Nucleus accumbens (tissue), 56 donors: ENCODE results near the gene FBXO34.
"Not testable (repeated sequence)": the region's sequence is repeated elsewhere in the genome, so short reads cannot be mapped to it uniquely, and the experiment has no call there.

Experiments used
- DNase-seq, 56 donors: peaks; one replicate each; lab custom pipeline; 2025; lab: John Stamatoyannopoulos, UW

FBXO34 gene

DNA sequence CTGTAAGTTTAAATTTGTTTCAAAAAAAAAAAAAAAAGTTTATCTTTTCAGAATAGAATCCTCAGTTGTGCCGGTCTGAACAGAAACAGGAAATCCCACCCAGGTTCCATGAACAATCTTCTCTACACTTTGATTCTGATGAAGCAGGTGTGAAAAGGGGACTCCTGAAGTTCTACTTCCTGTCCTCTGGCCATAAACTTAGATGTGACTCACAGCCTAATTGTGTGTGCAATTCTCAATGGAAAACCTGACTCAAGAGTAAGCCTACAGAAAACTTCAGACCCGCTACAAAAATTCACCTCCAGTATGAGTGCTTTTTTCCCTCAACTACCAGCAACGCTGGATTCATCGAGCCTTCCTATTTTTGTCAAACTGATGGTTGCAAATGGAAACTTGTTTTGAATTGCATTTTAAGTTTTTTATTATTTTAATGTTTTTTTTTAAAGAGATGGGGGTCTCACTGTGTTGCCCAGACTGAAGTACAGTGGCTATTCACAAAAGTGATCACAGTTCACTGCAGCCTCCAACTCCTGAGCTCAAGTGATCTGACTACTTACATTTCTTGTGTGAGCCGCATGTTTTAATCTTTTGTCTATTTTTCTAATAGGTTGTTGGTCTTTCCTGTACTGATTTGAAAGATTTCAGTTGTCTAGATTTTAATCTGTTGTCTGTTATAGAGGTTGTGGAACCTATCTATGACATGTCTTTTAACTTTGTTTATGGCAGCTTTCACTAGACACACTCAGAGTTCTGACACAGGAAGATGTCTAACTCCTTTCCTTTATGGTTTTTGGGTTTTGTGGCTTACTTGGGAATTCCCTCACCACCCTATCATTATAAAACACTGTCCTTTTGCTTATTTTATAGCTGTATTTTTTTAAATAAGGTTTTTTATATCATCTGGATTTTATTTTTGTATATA lies 102.8 kb downstream of the FBXO34 start:
- no peak for DNase-seq

DNA sequence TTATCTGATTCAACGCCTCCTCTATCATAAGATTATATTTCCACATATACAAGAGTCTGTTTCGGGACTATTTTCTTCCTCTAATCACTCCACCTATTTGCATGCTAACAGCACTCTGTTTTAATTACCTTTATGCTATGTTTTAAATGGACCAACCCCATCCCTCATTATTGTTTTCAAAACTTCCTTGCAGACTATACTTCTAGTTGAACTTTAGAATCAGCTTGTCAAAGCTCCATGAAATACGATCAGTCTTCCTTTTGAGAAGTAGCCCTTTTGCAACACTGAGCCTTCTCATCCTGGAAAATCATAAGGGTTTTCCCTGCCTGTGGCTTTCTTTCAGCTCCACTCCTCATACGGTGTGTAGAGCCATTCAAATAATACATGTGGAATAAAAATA lies 103.5 kb downstream of the FBXO34 start:
- no peak for DNase-seq

DNA sequence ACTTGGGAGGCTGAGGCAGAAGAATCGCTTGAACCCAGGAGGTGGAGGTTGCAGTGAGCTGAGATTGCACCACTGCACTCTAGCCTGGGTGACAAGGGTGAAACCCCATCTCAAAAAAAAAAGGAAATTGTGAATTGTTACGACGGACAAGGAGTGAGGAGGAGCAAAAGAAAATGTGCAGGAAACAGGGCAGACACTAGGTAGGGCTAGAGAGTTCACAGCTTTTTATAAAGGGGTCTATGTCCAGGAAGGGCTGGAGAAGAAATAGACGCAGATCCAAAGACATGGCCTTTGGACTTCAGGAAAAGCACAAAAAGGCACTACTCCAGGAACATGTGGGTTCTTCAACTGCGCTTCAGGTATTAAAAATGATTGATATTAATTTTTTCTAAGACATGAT lies 106.0 kb downstream of the FBXO34 start:
- no peak for DNase-seq

- no peak for DNase-seq
Measured at GRCh38 chr14:55381040-55381439, 109.8 kb downstream of the FBXO34 start.

GRCh38 chr14:55381561-55381960 lies 110.3 kb downstream of the FBXO34 start:
- DNase-seq: no peak

- no peak for DNase-seq
Measured at GRCh38 chr14:55382483-55382882, 111.3 kb downstream of the FBXO34 start.

- DNase-seq: not testable (repeated sequence)
Measured at GRCh38 chr14:55383056-55383466, 111.8 kb downstream of the FBXO34 start.

GRCh38 chr14:55383541-55384140 lies 112.4 kb downstream of the FBXO34 start:
- no peak for DNase-seq

GRCh38 chr14:55384536-55384935 lies 113.3 kb downstream of the FBXO34 start:
- DNase-seq: no peak

DNA sequence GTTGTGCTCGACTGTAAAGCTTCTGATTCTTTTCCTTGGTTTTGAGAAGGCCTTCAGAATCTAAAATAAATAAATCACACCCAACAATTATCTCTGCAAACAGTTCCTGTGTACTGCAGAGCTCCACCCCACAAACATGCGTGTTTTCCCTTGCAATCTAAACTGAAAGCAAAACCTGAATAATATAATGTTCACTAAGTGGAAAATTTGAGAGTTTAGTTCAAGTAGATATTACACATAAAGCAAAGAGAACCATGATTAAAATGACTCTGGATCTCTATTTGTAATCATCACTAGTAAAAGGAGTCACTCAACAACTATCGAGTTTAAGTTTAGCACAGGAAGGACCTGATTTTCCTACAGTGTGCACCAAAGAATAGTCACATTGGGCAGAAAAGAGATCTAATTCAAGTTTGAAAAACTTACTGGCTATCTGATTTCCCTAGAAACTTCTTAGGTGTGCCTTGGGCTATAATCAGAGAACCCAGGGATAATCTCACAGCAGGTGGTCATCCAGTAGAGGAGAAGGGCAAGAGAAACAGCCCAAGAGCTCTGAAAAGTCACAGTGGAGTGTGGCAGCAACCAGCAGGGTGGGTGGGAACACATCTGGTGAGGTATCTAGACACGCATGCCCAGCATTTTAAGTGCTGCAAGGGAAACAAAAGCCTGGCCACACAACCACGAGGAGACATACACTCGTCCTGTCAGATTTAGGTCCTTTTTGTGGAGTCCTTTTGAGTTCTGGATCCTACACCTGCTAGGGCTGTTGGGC lies 115.0 kb downstream of the FBXO34 start:
- DNase-seq: no peak

DNA sequence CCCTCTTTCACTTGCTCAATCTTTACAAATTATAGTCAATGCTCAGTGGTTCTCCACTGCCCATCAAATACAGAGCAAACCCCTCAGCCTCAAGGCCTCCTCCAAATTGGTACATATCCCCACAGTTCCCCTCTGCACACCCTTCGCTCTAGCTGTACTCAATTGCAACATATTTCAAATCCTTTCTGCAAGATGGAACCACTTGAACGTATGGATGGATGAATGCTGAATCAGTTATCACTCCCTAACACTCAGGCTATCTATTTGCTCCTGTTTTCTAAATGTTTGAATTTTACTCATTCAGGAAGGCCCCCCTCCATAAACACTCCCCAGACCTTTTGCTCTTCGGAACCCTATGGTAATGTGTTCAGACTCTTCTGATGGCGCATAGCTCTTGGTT lies 115.9 kb downstream of the FBXO34 start:
- DNase-seq: no peak

DNA sequence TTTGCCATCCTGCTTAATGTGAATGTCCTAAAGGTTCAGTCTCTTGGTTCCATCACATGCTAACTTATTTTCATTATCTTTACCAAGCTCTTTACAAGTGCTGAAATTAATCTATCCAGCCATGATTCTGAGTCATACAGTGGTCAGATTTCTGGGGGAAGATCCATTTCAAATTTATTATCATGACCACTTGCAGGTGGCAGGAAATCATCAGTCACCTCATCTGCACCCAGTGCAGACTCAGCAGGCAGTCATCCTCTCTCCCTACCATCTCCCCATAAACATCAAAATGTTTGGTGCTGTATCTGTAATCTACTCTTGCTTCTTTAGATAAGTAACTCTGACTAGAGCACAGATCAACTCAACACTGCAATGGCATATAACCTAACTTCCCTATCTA lies 116.9 kb downstream of the FBXO34 start:
- no peak for DNase-seq

DNA sequence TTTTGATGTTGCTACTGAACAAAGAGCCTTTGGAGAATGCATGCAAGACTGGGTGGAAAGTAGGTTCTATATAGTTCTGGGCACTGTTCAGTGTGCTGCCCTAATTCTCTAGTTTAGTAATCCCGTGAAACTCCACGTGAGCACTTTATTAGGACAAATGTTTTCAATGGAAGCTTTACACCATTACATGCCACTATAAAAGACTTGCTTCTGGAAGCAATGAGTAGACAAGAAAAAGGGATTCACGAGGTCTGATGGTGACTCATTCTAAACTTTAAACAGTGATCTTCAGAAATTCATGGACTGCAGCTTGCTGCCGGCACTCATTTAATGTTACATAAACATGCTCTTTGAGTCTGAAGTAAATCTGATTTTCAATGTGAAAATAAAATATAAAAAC lies 118.1 kb downstream of the FBXO34 start:
- no peak for DNase-seq

- DNase-seq: peak in 1 of 56 donors; percentile 7
Measured at GRCh38 chr14:55398679-55399078, 127.5 kb downstream of the FBXO34 start.

DNA sequence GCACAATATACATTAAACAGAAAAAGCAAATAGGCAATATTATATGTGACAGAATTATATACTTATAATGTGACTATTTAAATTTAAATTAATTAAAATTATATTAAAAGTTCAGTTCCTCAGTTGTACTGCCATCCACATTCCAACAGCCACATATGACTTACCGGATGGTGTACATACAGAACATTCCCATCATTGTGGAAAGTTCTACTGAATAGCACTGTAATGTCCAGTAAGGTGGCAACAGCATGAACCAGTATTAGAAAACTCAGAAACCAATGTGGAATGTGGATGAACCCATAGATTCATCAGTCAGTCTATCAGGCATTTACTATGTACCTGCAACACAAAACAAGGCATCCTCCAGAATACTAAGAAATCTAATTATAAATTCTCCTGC lies 128.0 kb downstream of the FBXO34 start:
- DNase-seq: no peak

DNA sequence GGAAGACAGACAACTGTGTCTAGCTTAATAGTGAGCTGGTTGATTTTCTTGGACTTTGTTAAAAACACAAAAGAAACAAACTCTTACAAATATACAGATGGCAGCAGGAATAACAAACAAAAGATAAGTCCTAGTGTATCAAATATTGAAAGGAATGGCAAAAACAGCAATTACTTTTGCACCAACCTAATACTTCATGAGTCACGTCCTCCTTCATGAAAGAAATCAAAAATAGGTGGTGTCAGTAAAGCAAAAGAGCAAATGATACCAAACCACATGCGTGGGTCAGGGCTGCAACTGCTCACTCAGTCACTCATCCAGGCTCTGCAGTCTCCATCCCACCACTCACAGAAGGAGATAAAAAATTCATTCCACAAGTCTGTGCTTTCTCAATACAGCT lies 128.6 kb downstream of the FBXO34 start:
- peak in 1 of 56 donors; percentile 5 for DNase-seq

GRCh38 chr14:55401751-55402150 lies 130.5 kb downstream of the FBXO34 start:
- no peak for DNase-seq
